Measurements from ENCODE around the gene PHF3. TPM values are rescaled to one million over a fixed set of nuclear protein-coding genes. Genes with fewer than 3 reads are reported as not detected.

Gene PHF3
- total RNA-seq, 2 donors from 2014 or later, result 43.8 to 68.9 TPM

DNA sequence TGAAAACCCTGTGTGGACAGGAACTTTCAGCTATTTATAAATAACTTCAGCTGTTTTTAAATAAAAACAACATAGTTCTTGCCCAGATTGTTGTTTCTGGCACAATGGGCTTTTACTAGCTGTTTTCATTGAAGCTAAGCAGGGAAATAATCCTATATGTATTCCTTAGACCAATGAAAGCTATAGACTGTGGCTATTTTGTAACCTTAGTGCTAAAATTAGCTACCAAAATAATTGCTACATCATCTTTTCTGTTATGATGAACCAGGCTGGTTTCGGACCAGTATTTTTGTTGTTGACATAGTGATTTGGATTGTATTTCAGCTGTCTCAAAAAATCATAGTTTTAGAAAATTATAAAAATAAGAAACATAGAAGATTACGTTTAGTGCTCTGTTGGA, 13.7 kb downstream of the PHF3 start:
- intact Hi-C loops (cut with DNase I), result no loop called here
- Histone ChIP-seq H3K36me3 (no peaks in the 10 kb centered on the region), H3K27me3 (no peaks in the 10 kb centered on the region), H3K4me3 (no peak overlapping the region), H3K9me3 (no peaks in the 10 kb centered on the region), H3K9ac (ENCODE audit: low read depth in 2 of 2, low read length in 2 of 2) (no peak overlapping the region), H3K4me1 (no peaks in the 10 kb centered on the region), H3K27ac (no peak overlapping the region)
- no peak for DNase-seq
- no peak for TF ChIP-seq CTCF (IDR thresholded peaks at IDR 0.05)

DNA sequence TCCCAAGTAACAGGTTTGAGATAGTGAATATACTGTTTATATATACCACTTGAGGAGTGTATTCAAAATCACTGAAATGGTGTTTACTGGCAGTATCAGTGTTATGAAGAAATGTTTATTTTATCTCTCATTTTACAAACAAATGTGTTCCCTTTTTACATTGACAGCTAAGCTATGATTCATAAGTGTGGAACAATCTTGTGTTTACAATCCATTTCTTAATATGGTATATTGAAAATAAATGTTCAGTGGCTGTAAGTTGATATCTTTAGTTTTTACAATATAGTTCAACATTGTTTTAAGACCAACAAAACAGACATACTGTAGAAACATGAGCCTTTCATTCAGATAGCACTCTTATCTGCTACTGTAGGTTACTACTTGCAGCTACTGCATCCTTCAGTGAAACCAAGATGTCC, 14.3 kb downstream of the PHF3 start:
- no peak for DNase-seq
- Histone ChIP-seq H3K9ac (ENCODE audit: low read depth in 2 of 2, low read length in 2 of 2) (no peak overlapping the region), H3K4me1 (no peaks in the 10 kb centered on the region), H3K27ac (no peak overlapping the region), H3K27me3 (no peaks in the 10 kb centered on the region), H3K4me3 (no peak overlapping the region), H3K36me3 (no peaks in the 10 kb centered on the region), H3K9me3 (no peaks in the 10 kb centered on the region)
- TF ChIP-seq CTCF (IDR thresholded peaks at IDR 0.05), result no peak
- intact Hi-C loops (cut with DNase I), result no loop called here

GRCh38 chr6:63652980-63653379, 17.4 kb downstream of the PHF3 start:
- Histone ChIP-seq H3K27ac (no peak overlapping the region), H3K9me3 (no peaks in the 10 kb centered on the region), H3K4me3 (no peak overlapping the region), H3K4me1 (no peaks in the 10 kb centered on the region), H3K36me3 (no peaks in the 10 kb centered on the region), H3K9ac (ENCODE audit: low read depth in 2 of 2, low read length in 2 of 2) (no peak overlapping the region), H3K27me3 (no peaks in the 10 kb centered on the region)
- no peak for TF ChIP-seq CTCF (IDR thresholded peaks at IDR 0.05)
- intact Hi-C loops (cut with DNase I), result no loop called here
- DNase-seq, result no peak

- TF ChIP-seq CTCF (IDR thresholded peaks at IDR 0.05), result no peak
Observed at GRCh38 chr6:63660757-63661156, 25.2 kb downstream of the PHF3 start.

GRCh38 chr6:63661769-63662168, 26.2 kb downstream of the PHF3 start:
- H3K27ac ChIP-seq, result no peak overlapping the region
- no peak for DNase-seq
- H3K4me1 ChIP-seq, result no peaks in the 10 kb centered on the region
- H3K4me3 ChIP-seq, result no peak overlapping the region
- intact Hi-C loops (cut with DNase I), result no loop called here
- no peaks in the 10 kb centered on the region for H3K27me3 ChIP-seq
- no peaks in the 10 kb centered on the region for H3K9me3 ChIP-seq
- H3K36me3 ChIP-seq, result no peaks in the 10 kb centered on the region
- no peak for TF ChIP-seq CTCF (IDR thresholded peaks at IDR 0.05)
- no peak overlapping the region for H3K9ac ChIP-seq (ENCODE audit: low read depth in 2 of 2, low read length in 2 of 2)

More at GRCh38 chr6:63660757-63661156, 25.2 kb downstream of the PHF3 start:
- no peak for DNase-seq
- Histone ChIP-seq H3K4me1 (no peaks in the 10 kb centered on the region), H3K27ac (no peak overlapping the region), H3K9me3 (no peaks in the 10 kb centered on the region), H3K36me3 (no peaks in the 10 kb centered on the region), H3K27me3 (no peaks in the 10 kb centered on the region), H3K9ac (ENCODE audit: low read depth in 2 of 2, low read length in 2 of 2) (no peak overlapping the region), H3K4me3 (no peak overlapping the region)
- intact Hi-C loops (cut with DNase I), result no loop called here

Data from colonic mucosa (tissue), 4 donors.